ENCODE measurements around the gene MED12.

DNA sequence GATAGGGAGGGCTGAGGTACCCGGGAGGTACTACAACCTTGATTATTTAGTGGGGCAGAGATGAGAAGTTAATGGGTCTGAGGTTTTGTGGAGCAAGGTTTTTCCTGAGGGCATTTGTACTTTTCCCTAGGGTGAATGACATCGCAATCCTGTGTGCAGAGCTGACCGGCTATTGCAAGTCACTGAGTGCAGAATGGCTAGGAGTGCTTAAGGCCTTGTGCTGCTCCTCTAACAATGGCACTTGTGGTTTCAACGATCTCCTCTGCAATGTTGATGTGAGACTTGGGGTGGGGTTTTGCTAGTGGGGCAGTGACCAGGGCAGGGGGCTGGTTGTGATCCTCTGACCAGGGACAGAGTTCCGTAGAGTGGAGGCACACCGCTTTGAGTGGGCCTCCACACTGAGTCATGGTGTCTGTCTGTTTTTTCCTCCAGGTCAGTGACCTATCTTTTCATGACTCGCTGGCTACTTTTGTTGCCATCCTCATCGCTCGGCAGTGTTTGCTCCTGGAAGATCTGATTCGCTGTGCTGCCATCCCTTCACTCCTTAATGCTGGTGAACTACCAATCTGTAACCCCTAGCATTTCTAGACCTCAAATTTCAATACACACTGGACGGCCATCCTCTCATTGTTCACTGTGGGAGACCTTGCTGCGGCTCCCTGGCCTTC is 9.9 kb downstream of the MED12 start:
- TF ChIP-seq, protein P1, sequence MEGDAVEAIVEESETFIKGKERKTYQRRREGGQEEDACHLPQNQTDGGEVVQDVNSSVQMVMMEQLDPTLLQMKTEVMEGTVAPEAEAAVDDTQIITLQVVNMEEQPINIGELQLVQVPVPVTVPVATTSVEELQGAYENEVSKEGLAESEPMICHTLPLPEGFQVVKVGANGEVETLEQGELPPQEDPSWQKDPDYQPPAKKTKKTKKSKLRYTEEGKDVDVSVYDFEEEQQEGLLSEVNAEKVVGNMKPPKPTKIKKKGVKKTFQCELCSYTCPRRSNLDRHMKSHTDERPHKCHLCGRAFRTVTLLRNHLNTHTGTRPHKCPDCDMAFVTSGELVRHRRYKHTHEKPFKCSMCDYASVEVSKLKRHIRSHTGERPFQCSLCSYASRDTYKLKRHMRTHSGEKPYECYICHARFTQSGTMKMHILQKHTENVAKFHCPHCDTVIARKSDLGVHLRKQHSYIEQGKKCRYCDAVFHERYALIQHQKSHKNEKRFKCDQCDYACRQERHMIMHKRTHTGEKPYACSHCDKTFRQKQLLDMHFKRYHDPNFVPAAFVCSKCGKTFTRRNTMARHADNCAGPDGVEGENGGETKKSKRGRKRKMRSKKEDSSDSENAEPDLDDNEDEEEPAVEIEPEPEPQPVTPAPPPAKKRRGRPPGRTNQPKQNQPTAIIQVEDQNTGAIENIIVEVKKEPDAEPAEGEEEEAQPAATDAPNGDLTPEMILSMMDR (IDR thresholded peaks at IDR 0.05) = no peak
- TF ChIP-seq POLR2AphosphoS5 (IDR thresholded peaks at IDR 0.05) (no peak), POLR2A (IDR thresholded peaks at IDR 0.05) (no peak)

Measured in breast epithelium (tissue), 3 donors.